Vagina (tissue), 2 donors: ENCODE results near the gene KLHL29. TPM values are rescaled to one million over a fixed set of nuclear protein-coding genes. Genes with fewer than 3 reads are reported as not detected.

ENCODE experiments used
- DNase-seq, 2 donors: peaks; one replicate each; pipeline ENCODE4 v3.0.0-alpha.2; 2017; ENCODE audit errors: extremely low spot score in 2 of 2
- H3K27ac ChIP-seq: fragments of 200-600 bp; sonication (generic); one replicate; pipeline ENCODE4 v1.5.1; 2019
- H3K27me3 ChIP-seq: fragments of 200-600 bp; sonication (generic); one replicate; pipeline ENCODE4 v1.5.1; 2019
- H3K36me3 ChIP-seq, 2 donors: fragments of 200-600 bp; sonication (generic); one replicate each; pipeline ENCODE4 v1.5.1; 2017 to 2019
- H3K4me1 ChIP-seq: fragments of 200-600 bp; sonication (generic); one replicate; pipeline ENCODE4 v1.5.1; 2019
- H3K4me3 ChIP-seq, 2 donors: fragments of 200-600 bp; sonication (generic); 1 replicate in 1 of 2; 2 replicates in 1 of 2; pipeline ENCODE4 v1.5.1; 2016 to 2019
- H3K9me3 ChIP-seq: fragments of 200-600 bp; sonication (generic); one replicate; pipeline ENCODE4 v1.5.1; 2019
- CTCF ChIP-seq, 3 experiments: fragments of 450-650 bp in 2 of 3; fragments of 200-600 bp in 1 of 3; sonication (generic) in 1 of 3; IDR thresholded peaks; one replicate each; pipeline ENCODE4 v1.5.1; 2017 to 2019; ENCODE audit warnings: antibody characterized with exemption in 3 of 3, mild to moderate bottlenecking in 2 of 3, moderate library complexity in 2 of 3
- POLR2A ChIP-seq, 2 donors: fragments of 450-650 bp; IDR thresholded peaks; one replicate each; pipeline ENCODE4 v1.6.1; 2017; ENCODE audit warnings: antibody characterized with exemption in 2 of 2, mild to moderate bottlenecking in 2 of 2, moderate library complexity in 2 of 2
- POLR2AphosphoS5 ChIP-seq, 2 donors: sonication (generic); formaldehyde crosslinking; IDR thresholded peaks; one replicate each; pipeline ENCODE4 v1.9.0; 2017; ENCODE audit warnings: antibody characterized with exemption in 2 of 2, mild to moderate bottlenecking in 2 of 2, low read depth in 1 of 2; ENCODE audit not compliant: insufficient read depth in 1 of 2
- intact Hi-C: fragments of 100-400 bp; cut with DNase I; formaldehyde crosslinking; loops from one replicate; pipeline ENCODE4 v1.15.1; 2023
- total RNA-seq: library from RNA; depleted of rRNA; stranded (reverse); fragments of >200 nt; gene quantifications from one replicate; pipeline ENCODE4 v1.2.3, GENCODE V29; 2016

The KLHL29 gene
- total RNA-seq, 1 donor from 2014 or later: 19.4 TPM

GRCh38 chr2:23478087-23478932 is 93.3 kb downstream of the KLHL29 start:
- DNase-seq: no peak
- intact Hi-C loops: no loop called here
- TF ChIP-seq POLR2A (IDR thresholded peaks at IDR 0.05): no peak
- no peak for TF ChIP-seq CTCF (IDR thresholded peaks at IDR 0.05)
- Histone ChIP-seq H3K27me3 (no peaks in the 10 kb centered on the region), H3K27ac (no peak overlapping the region), H3K36me3 (no peaks in the 10 kb centered on the region), H3K4me3 (no peak overlapping the region), H3K4me1 (peaks cover 11% of the 10 kb centered on the region), H3K9me3 (no peaks in the 10 kb centered on the region)

GRCh38 chr2:23478933-23479683 is 94.1 kb downstream of the KLHL29 start:
- H3K27ac ChIP-seq: no peak overlapping the region
- H3K27me3 ChIP-seq: no peaks in the 10 kb centered on the region
- no peak overlapping the region for H3K4me3 ChIP-seq
- intact Hi-C loops: no loop called here
- H3K36me3 ChIP-seq: no peaks in the 10 kb centered on the region
- TF ChIP-seq POLR2A (IDR thresholded peaks at IDR 0.05): no peak
- no peak for TF ChIP-seq CTCF (IDR thresholded peaks at IDR 0.05)
- TF ChIP-seq POLR2AphosphoS5 (IDR thresholded peaks at IDR 0.05; ENCODE audit: insufficient read depth in 1 of 2, low read depth in 1 of 2): no peak
- H3K9me3 ChIP-seq: no peaks in the 10 kb centered on the region
- H3K4me1 ChIP-seq: peaks cover 11% of the 10 kb centered on the region
- no peak for DNase-seq

- no peak for DNase-seq
- Histone ChIP-seq H3K27ac (peak overlapping the region; percentile 20), H3K4me3 (no peak overlapping the region), H3K4me1 (peaks cover 12% of the 10 kb centered on the region), H3K9me3 (no peaks in the 10 kb centered on the region), H3K36me3 (no peaks in the 10 kb centered on the region), H3K27me3 (no peaks in the 10 kb centered on the region)
- TF ChIP-seq CTCF (IDR thresholded peaks at IDR 0.05): no peak
- peak in 1 of 2 donors; percentile 7 for TF ChIP-seq POLR2AphosphoS5 (IDR thresholded peaks at IDR 0.05; ENCODE audit: insufficient read depth in 1 of 2, low read depth in 1 of 2)
- TF ChIP-seq POLR2A (IDR thresholded peaks at IDR 0.05): no peak
- intact Hi-C loops: no loop called here
Measured at GRCh38 chr2:23480957-23481797, 96.2 kb downstream of the KLHL29 start.

GRCh38 chr2:23482188-23482587 is 97.2 kb downstream of the KLHL29 start:
- no peak for TF ChIP-seq POLR2AphosphoS5 (IDR thresholded peaks at IDR 0.05; ENCODE audit: insufficient read depth in 1 of 2, low read depth in 1 of 2)
- no peak for TF ChIP-seq CTCF (IDR thresholded peaks at IDR 0.05)
- TF ChIP-seq POLR2A (IDR thresholded peaks at IDR 0.05): no peak
- DNase-seq: no peak
- intact Hi-C loops: no loop called here
- Histone ChIP-seq H3K4me1 (peaks cover 18% of the 10 kb centered on the region), H3K27me3 (no peaks in the 10 kb centered on the region), H3K36me3 (no peaks in the 10 kb centered on the region), H3K27ac (no peak overlapping the region), H3K9me3 (no peaks in the 10 kb centered on the region), H3K4me3 (no peak overlapping the region)
